HG03565 (cell line): ENCODE measurements around the gene RO60.

Experiments
- ATAC-seq: cut with Tn5 transposase; IDR thresholded peaks from one replicate; pipeline ENCODE4 v1.9.1; 2021; ENCODE audit warnings: mild to moderate bottlenecking, moderate library complexity; ENCODE audit not compliant: unreplicated experiment

RO60 gene

DNA sequence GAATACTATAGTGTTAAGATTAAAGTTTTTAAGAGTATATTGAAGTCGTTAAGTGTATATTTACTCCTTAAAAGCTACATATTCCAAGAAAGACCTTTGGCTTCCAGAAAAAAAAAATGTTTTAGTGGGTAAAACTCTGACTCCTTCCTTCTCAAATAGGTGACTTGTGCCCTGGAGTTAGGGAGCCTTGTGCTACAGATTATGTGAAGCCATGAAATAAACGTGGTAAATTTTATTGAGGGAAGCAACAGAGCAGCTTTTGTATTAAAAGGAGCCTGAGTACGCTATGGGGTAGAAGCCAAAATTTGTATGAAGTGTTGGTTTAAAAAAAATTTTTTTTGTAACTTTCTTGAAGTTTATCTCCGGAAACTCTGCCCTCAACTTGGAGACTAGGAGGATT, 994 bp downstream of the RO60 start:
- ATAC-seq, result no peak

DNA sequence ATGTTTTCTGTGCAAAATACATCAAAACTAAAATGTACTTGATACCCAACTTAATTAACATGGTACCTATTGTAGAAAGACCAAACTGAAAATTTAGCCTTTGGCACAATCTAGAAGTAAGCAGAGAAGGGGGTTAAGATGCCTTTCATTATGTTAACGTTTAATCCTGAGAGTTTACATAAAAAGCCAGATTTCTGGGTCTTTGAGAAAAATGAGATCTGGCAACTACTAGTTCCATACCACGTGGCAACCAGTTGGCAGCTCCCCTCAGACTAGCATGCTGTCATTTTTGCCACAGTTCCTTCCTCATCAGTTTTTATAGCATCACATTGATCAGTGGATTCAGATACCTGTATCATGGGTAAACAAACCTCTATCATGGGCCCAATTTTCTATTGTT, 1.5 kb downstream of the RO60 start:
- no peak for ATAC-seq

DNA sequence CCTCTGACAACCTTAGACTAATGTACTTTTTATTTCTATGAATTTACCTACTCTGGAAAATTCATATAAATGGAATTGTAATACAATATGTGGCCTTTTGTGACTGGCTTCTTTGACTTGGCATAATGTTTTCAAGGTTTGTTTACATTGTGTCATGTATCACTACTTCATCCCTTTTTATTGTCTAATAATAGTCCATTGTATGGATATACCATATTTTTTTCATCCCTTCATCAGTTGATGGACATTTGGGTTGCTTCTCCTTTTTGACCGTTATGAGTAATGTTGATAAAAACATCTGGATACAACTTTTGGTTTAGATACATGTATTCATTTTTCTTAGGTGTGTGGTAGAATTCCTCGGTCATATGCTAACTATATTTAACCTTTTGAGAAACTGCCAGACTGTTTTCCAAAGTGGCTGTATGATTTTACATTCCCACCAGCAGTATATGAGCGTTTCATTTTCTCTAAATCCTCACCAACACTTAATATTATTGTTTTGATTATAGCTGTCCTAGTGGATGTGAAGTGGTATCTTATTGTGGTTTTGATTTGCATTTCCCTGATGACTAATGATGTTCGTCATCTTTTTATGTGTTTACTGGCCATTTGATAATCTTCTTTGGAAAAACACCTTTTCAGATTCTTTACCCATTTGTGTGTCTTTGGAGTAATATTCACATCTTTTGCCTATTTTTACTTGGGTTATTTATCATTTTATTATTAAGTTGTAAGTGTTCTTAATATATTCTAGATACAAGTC, 3.5 kb downstream of the RO60 start:
- no peak for ATAC-seq

DNA sequence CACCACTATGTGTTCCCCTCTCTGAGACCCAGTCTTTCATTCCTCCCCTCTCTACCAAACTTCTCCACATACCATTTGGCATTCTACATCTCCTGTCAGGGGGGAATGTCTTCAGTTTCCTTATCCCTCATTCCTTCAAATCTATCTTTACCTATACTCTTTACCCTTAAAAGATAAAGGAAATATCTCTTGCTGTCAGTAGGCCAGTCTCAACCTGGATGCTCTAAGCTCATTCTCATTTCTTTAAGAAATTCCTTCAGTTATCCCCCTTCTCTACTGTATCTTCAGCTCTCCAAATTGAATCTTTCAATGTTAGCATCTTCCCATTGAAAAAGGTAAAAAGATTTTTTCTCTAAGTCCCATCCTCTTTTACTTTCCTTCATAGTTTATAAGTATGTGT, 6.5 kb downstream of the RO60 start:
- no peak for ATAC-seq

DNA sequence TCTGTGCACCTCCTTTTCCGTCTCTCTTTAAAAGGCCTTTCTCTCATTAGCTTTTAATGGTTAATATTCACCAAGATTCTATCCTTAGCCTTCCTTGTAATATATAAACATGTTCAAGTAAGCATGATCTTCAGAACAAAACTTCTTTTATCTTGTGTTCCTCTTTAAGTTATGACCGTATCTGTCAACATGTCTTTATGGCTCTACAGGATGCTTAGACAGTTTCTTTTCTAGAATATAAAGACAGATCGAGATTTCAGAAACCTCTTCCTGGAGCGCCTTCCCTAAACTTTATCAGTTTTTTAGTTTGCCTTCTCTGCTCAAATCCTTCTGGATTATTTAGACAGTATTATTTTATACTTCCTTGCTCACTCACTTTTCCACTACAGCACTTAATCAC, 7.2 kb downstream of the RO60 start:
- no peak for ATAC-seq

DNA sequence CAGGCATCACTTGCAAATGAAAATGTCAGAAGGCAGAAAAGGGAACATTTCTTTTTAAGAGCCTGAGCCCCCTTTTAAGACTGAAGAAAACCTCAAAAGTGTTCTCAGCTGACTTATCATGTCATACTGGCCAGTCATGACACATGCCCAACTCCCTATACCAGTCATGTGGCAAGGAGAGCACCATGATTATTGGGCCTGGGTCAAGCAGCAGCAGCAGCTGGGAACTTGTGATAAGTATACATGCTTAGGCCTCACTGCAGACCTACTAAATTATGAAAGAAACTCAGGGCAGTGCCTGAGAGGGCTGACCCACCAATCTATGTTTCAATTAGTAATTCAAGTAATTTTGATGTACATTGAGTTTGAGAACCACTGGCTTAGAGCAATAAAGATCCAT, 8.6 kb downstream of the RO60 start:
- no peak for ATAC-seq

DNA sequence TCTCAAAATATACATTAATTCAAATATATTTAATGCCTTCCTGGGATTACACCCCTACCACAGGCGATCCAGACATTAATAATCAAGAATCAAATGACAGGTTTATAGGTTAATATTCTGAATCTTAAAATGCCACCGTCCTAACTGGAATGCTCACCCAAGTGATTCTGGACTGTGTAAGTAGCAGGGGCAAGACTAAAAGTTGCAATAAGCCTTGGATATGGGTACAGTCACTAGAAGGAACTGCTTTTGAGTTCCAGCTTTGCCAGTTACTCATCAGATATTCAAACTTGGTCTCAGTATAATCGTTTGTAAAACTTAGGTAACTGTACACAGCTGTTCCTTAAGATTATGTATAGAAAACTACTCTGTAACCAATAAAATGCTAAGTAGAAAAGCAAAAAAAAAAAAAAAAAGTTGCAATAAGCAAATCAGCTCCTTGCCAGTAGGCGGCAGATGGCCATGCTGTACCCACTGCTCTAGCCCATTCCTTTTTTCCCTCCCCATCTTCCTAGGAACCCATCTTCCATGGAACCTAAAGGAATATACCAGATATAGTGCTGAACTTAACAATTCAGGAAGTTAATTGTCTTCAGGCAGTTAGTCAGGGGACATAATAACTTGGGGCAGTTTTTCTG, 10.5 kb downstream of the RO60 start:
- ATAC-seq, result no peak

DNA sequence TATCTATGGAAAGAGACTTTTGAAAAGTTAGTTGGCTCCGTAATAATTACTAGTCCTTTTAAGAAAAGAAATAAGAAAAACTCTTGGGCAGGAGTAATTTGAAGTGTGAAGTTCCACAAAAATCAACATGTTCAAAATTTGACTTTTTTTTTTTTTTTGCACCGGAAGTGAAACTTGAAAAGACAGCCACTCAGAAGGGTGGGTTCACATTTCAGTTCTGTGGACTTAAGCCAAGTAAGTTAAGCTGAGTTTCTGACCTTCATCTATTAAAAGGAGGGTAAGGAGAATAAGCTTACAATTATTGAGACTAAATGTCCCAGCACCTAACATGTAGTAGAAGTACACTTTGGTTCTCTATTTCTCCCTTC, 11.0 kb downstream of the RO60 start:
- no peak for ATAC-seq

DNA sequence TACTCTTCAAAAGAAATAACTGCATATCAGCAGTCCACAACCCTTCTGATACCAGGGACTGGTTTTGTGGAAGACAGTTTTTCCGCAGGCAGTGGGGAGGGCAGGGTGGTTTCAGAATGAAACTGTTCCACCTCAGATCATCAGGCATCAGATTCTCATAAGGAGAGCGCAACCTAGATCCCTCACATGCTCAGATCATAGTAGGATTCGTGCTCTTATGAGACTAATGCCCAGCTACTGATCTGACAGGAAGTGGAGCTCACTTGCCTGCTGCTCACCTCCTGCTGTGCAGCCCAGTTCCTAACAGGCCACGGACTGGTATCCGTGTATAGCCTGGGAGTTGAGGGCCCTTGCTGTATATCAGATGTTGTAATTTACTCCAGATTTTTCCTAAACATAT, 11.5 kb downstream of the RO60 start:
- peak; percentile 42 for ATAC-seq

DNA sequence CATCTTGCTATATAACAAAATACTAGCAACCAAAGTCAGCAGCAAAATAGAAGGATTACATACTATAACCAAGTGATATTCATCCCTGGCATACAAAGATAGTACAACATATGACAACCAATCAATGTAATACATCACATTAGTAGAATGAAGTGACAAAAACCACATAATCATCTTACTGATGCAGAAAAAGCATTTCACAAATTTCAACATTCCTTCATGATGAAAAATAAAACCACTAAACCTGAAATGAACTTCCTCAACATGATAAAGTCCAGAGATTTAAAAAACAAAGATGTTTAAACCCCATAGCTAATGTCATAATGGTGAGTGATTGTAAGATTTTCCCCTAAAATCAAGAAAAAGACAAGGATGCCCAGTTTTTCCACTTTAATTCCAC, 18.6 kb downstream of the RO60 start:
- ATAC-seq, result no peak

DNA sequence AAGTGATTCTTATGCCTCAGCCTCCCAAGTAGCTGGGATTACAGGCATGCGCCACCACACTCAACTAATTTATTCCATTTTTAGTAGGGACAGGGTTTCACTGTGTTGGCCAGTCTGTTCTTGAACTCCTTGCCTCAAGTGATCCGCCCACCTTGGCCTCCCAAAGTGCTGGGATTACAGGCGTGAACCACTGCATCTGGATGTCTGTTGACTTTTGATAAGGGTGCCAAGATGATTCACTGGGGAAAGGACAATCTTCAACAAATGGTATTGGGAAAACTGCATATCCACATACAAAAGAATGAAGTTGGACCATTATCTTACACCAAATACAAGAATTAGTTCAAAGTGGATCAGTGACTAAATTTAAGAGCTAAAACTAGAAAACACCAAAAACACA, 19.8 kb downstream of the RO60 start:
- ATAC-seq, result no peak

DNA sequence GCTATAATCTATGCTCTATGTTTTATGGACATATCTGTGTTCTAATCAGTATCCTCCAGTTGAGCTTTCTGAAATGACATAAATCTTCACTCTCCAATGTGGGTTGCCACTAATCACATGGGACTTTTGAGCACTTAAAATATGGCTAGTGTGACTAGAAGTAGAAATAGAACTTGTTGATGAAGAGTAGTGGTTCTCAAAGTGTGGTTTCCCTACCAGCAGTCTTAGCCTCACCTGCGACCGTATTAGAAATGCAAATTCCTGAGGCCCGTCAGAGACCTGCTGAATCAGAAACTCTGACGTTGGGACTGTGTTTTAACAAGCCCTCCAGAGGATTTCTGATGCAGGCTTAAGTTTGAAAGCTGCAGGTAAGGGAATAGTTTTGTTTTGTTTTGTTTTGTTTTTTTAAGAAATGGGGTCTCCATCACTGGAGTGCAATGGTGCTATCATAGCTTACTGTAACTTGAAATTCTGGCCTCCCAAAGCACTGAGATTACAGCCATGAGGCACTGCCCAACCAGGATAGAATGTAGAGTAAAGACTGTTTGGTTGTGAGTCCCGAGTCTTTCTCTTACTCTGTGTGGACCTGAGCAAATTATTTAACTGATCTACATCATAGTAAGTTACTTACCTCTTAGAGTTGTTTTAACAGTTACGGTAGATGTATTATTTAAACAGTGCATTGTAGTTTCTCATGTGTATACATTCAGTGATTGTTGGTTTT, 24.1 kb downstream of the RO60 start:
- ATAC-seq, result peak; percentile 98

DNA sequence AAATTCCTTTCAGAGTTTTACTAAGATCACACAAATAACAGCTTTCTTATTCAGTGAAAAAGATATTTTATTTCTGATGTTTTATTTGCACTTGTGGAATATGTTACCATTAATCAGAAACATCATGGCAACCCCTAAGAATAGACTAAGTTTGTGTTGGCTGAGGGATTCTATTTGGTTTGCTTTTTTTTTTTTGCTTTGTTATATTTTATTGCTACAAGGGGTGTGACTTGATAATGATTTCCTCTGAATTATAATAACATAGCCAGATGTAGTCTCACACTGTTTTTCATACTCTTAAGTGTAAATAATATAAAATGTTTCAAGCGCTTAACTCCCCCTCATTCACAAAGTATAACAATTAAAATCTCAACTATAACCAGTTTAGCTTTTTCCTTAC, 25.9 kb downstream of the RO60 start:
- ATAC-seq, result no peak

DNA sequence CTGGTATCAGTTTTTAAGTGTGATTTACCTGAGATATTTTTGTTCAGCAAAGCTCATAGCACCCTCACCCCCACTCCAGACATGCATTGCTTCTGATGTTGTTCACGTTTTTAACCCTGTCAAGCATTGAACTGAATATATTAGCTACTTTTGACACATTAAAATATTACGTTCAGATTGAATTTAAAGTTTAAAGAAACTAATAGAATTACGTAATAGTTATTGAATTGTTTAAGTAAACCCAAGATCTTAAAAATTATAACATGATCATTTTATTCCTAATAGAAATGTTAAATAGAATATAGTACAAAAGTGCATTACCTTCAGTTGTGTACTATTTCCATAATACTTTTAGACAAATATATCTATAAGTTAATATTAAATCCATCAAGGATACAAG, 26.9 kb downstream of the RO60 start:
- no peak for ATAC-seq

DNA sequence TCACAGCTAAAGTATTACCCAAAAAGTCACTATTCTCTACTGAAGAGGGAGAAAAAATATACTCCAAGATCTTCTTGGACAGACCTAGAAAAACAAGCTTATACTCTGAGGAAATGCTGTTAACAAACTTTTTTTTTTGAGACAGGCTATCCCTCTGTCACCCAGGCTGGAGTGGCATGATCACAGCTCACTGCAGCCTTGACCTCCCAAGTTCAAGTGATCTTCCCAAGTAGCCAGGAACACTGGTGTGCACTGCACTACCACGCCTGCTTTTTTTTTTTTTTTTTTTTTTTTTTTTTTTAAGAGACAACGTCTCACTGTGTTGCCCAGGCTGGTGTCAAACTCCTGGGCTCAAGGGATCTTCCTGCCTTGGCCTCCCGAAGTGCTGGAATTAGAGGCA, 28.5 kb downstream of the RO60 start:
- no peak for ATAC-seq

DNA sequence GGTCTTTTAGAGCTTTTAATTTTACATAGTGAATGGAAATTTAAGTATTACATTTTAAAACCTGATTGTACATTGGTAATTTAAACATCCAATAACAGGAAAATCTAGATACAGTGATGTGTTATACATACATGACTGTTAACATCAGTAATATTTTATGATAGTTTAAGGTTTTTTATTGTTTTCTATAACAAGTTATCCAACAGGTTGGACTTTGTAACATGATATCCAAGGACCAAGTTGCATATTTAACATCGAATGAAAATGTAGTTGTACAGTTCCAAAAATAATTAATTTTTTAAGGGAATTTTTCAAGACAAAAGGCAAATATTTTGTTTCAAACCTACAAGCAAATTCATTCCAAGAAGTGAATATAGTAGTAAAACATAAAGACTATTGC, 31.5 kb downstream of the RO60 start:
- no peak for ATAC-seq

DNA sequence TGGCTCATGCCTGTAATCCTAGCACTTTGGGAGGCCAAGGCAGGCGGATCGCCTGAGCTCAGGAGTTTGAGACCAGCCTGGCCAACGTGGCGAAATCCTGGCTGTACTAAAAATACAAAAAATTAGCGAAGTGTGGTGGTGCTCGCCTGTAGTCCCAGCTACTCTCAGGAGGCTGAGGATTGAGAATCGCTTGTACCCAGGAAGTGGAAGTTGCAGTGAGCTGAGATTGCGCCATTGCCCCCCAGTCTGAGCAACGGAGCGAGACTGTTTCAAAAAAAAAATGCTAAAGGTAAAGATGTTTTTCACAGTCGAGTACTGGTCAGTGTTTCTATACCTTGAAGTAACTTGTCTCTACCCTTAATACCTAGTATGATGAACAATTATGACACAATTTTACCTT, 34.7 kb downstream of the RO60 start:
- no peak for ATAC-seq

DNA sequence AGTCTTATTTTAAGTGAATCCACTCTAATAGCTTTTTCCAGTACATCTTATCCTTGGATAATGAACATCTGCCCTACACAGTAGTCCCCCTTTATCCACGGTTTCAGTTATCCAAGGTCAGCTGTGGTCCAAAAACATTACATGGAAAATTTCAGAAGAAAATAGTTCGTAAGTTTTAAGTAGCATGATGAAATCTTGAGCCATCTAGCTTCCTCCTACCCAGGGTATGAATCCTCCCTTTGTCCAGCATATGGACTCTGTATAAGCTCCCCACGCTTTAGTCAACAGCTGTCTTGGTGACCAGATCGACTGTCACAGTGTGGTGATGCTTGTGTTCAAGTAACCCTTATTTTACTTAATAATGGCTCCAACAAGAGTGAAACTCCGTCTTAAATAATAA, 43.2 kb downstream of the RO60 start:
- no peak for ATAC-seq

DNA sequence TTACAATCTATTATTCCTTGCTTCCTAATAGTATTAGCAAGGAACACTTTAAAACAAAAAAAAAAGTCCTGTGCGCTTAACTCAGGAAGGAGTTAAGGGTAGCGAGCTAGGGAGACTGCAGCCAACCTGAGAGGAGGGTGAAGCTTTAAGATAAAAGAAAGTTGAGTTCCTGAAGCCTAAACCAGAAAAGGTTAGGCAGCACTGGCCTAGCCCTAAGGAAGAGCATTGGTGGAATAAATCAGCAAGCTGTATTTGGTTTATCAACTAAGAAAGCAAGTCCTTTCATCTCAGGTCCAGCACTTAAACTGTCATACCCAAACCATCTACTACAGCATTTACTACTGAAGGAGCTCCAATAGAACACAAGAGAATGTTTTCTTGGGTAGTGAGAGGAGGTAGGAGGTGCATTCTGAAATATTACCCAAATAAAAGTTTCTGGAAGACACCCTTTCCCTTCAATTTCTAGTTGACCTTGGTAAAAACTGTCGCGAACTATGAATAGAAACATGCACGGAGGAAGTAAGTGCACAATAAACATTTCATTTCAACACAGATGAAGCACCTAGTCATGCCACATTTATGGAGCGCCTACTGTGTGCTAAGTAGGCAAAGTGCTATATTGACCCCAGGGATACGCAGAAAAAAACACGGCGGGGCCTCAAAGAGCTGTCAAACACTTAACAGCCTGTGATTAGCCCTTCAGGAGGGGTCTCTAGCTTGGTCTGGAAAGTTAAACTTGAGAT, 44.5 kb downstream of the RO60 start:
- no peak for ATAC-seq

DNA sequence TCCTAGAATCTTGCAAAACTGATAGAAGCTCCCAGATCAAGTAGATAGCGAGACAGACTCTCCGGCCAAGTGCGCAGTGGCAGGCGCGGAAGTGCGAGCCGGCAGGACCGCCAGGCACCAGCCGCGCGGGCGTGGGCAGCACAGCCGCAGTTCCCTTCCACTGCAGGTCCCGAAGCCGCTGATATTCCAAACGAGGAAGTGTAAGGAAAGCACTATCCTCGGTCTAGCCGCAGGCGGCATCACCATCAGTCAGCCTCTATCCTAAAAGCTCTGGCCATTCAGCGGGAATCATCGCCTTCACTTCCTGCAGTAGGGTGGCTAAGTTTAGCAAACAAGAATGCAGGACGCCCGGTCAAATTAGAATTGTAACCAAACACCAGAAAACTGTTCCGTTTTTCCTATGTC, 45.1 kb downstream of the RO60 start:
- no peak for ATAC-seq
